Measurements from ENCODE around the gene SLC17A6. TPM values are rescaled to one million over a fixed set of nuclear protein-coding genes. Genes with fewer than 3 reads are reported as not detected.

SLC17A6 gene
- polyA plus RNA-seq, 1 donor (not counting 4 experiments of a cell fraction or from before 2014, with no cell fraction given): not detected

- dilution Hi-C loops (cut with MboI; ENCODE audit: extremely low pct_ligation_motif_present, low sequenced_read_pairs): no loop called here
Observed at GRCh38 chr11:22346282-22346681, 8.1 kb downstream of the SLC17A6 start.

GRCh38 chr11:22347857-22348487, 9.8 kb downstream of the SLC17A6 start:
- DNase-seq (ENCODE audit: low read depth, low spot score) (no peak), FAIRE-seq (no peak)
- H3K36me3 ChIP-seq (ENCODE audit: control insufficient read depth in 2 of 2, extremely low read depth in 1 of 2, insufficient read depth in 2 of 2, low read length in 2 of 2): no peaks in the 10 kb centered on the region
- no peaks in the 10 kb centered on the region for H4K20me1 ChIP-seq (ENCODE audit: control insufficient read depth, extremely low read depth, insufficient read depth, low read length)
- TF ChIP-seq EZH2 (IDR thresholded peaks at IDR 0.05; ENCODE audit: low read length): no peak
- TF ChIP-seq, protein P1, sequence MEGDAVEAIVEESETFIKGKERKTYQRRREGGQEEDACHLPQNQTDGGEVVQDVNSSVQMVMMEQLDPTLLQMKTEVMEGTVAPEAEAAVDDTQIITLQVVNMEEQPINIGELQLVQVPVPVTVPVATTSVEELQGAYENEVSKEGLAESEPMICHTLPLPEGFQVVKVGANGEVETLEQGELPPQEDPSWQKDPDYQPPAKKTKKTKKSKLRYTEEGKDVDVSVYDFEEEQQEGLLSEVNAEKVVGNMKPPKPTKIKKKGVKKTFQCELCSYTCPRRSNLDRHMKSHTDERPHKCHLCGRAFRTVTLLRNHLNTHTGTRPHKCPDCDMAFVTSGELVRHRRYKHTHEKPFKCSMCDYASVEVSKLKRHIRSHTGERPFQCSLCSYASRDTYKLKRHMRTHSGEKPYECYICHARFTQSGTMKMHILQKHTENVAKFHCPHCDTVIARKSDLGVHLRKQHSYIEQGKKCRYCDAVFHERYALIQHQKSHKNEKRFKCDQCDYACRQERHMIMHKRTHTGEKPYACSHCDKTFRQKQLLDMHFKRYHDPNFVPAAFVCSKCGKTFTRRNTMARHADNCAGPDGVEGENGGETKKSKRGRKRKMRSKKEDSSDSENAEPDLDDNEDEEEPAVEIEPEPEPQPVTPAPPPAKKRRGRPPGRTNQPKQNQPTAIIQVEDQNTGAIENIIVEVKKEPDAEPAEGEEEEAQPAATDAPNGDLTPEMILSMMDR (optimal IDR thresholded peaks at IDR 0.05 in 1 of 3, IDR thresholded peaks at IDR 0.05 in 1 of 3, conservative IDR thresholded peaks at IDR 0.05 in 1 of 3; ENCODE audit: extremely low read depth in 1 of 3, insufficient read depth in 2 of 3, low read length in 3 of 3): no peak
- no peaks in the 10 kb centered on the region for H3K79me2 ChIP-seq (ENCODE audit: control insufficient read depth, insufficient read depth, low read length)
- H3K9ac ChIP-seq (ENCODE audit: control insufficient read depth, extremely low read depth, insufficient read depth, low read length): no peak overlapping the region
- peaks cover 16% of the 10 kb centered on the region for H3K27me3 ChIP-seq (ENCODE audit: control insufficient read depth, extremely low read depth, insufficient read depth, low read length)
- H2AFZ ChIP-seq (ENCODE audit: control insufficient read depth, low read length): no peak overlapping the region
- H3K4me1 ChIP-seq (ENCODE audit: control insufficient read depth, extremely low read depth, insufficient read depth, low read length): no peaks in the 10 kb centered on the region
- H3K4me2 ChIP-seq (ENCODE audit: control insufficient read depth, extremely low read depth, insufficient read depth, low read depth, low read length): no peak overlapping the region
- no peak overlapping the region for H3K4me3 ChIP-seq (ENCODE audit: control insufficient read depth in 2 of 3, extremely low read depth in 1 of 3, insufficient read depth in 2 of 3, low read depth in 1 of 3, low read length in 3 of 3)
- no peaks in the 10 kb centered on the region for H3K9me3 ChIP-seq (ENCODE audit: control insufficient read depth, low read depth, low read length)
- dilution Hi-C loops (cut with MboI; ENCODE audit: extremely low pct_ligation_motif_present, low sequenced_read_pairs): no loop called here
- H3K27ac ChIP-seq (ENCODE audit: control insufficient read depth, insufficient read depth, low read length): no peak overlapping the region
- no peaks in the 10 kb centered on the region for H3K9me1 ChIP-seq (ENCODE audit: control insufficient read depth, extremely low read depth, insufficient read depth, low read length)

More at GRCh38 chr11:22346282-22346681, 8.1 kb downstream of the SLC17A6 start:
- Histone ChIP-seq H3K4me1 (ENCODE audit: control insufficient read depth, extremely low read depth, insufficient read depth, low read length) (no peaks in the 10 kb centered on the region), H3K27ac (ENCODE audit: control insufficient read depth, insufficient read depth, low read length) (no peak overlapping the region), H3K4me3 (ENCODE audit: control insufficient read depth in 2 of 3, extremely low read depth in 1 of 3, insufficient read depth in 2 of 3, low read depth in 1 of 3, low read length in 3 of 3) (no peak overlapping the region), H4K20me1 (ENCODE audit: control insufficient read depth, extremely low read depth, insufficient read depth, low read length) (no peaks in the 10 kb centered on the region), H3K79me2 (ENCODE audit: control insufficient read depth, insufficient read depth, low read length) (no peaks in the 10 kb centered on the region), H3K4me2 (ENCODE audit: control insufficient read depth, extremely low read depth, insufficient read depth, low read depth, low read length) (no peak overlapping the region), H2AFZ (ENCODE audit: control insufficient read depth, low read length) (no peak overlapping the region), H3K27me3 (ENCODE audit: control insufficient read depth, extremely low read depth, insufficient read depth, low read length) (peaks cover 33% of the 10 kb centered on the region), H3K9ac (ENCODE audit: control insufficient read depth, extremely low read depth, insufficient read depth, low read length) (no peak overlapping the region), H3K36me3 (ENCODE audit: control insufficient read depth in 2 of 2, extremely low read depth in 1 of 2, insufficient read depth in 2 of 2, low read length in 2 of 2) (no peaks in the 10 kb centered on the region), H3K9me1 (ENCODE audit: control insufficient read depth, extremely low read depth, insufficient read depth, low read length) (no peaks in the 10 kb centered on the region), H3K9me3 (ENCODE audit: control insufficient read depth, low read depth, low read length) (no peaks in the 10 kb centered on the region)
- DNase-seq (ENCODE audit: low read depth, low spot score) (no peak), FAIRE-seq (no peak)
- no peak for TF ChIP-seq EZH2 (IDR thresholded peaks at IDR 0.05; ENCODE audit: low read length)

GRCh38 chr11:22349491-22349890, 11.3 kb downstream of the SLC17A6 start:
- no peak overlapping the region for H3K4me2 ChIP-seq (ENCODE audit: control insufficient read depth, extremely low read depth, insufficient read depth, low read depth, low read length)
- H3K9me3 ChIP-seq (ENCODE audit: control insufficient read depth, low read depth, low read length): no peaks in the 10 kb centered on the region
- H3K4me1 ChIP-seq (ENCODE audit: control insufficient read depth, extremely low read depth, insufficient read depth, low read length): no peaks in the 10 kb centered on the region
- peaks cover under 1% of the 10 kb centered on the region for H3K27me3 ChIP-seq (ENCODE audit: control insufficient read depth, extremely low read depth, insufficient read depth, low read length)
- H2AFZ ChIP-seq (ENCODE audit: control insufficient read depth, low read length): no peak overlapping the region
- dilution Hi-C loops (cut with MboI; ENCODE audit: extremely low pct_ligation_motif_present, low sequenced_read_pairs): no loop called here
- no peaks in the 10 kb centered on the region for H3K36me3 ChIP-seq (ENCODE audit: control insufficient read depth in 2 of 2, extremely low read depth in 1 of 2, insufficient read depth in 2 of 2, low read length in 2 of 2)
- TF ChIP-seq EZH2 (IDR thresholded peaks at IDR 0.05; ENCODE audit: low read length): no peak
- TF ChIP-seq, protein P1 (optimal IDR thresholded peaks at IDR 0.05 in 1 of 3, IDR thresholded peaks at IDR 0.05 in 1 of 3, conservative IDR thresholded peaks at IDR 0.05 in 1 of 3; ENCODE audit: extremely low read depth in 1 of 3, insufficient read depth in 2 of 3, low read length in 3 of 3): no peak
- H3K9ac ChIP-seq (ENCODE audit: control insufficient read depth, extremely low read depth, insufficient read depth, low read length): no peak overlapping the region
- no peaks in the 10 kb centered on the region for H3K79me2 ChIP-seq (ENCODE audit: control insufficient read depth, insufficient read depth, low read length)
- FAIRE-seq: no peak
- no peaks in the 10 kb centered on the region for H3K9me1 ChIP-seq (ENCODE audit: control insufficient read depth, extremely low read depth, insufficient read depth, low read length)
- H3K4me3 ChIP-seq (ENCODE audit: control insufficient read depth in 2 of 3, extremely low read depth in 1 of 3, insufficient read depth in 2 of 3, low read depth in 1 of 3, low read length in 3 of 3): no peak overlapping the region
- H3K27ac ChIP-seq (ENCODE audit: control insufficient read depth, insufficient read depth, low read length): no peak overlapping the region
- DNase-seq (ENCODE audit: low read depth, low spot score): no peak
- H4K20me1 ChIP-seq (ENCODE audit: control insufficient read depth, extremely low read depth, insufficient read depth, low read length): no peaks in the 10 kb centered on the region

All from keratinocyte (primary cell).